Nephron (organoid): ENCODE results near the gene PRR33.

Experiments
- H3K27ac Mint-ChIP-seq, 3 experiments: 2 replicates each; pipeline ENCODE4 v1.8.0; 2020; ENCODE audit warnings: mixed read lengths in 3 of 3, mild to moderate bottlenecking in 2 of 3, moderate library complexity in 1 of 3
- H3K27me3 Mint-ChIP-seq: 2 replicates; pipeline ENCODE4 v1.8.0; 2021; ENCODE audit warnings: low read depth, mild to moderate bottlenecking, moderate library complexity, mixed read lengths
- H3K36me3 Mint-ChIP-seq: 2 replicates; pipeline ENCODE4 v1.8.0; 2020; ENCODE audit warnings: low read depth, mixed read lengths
- H3K4me1 Mint-ChIP-seq: 2 replicates; pipeline ENCODE4 v1.8.0; 2020; ENCODE audit warnings: mixed read lengths
- H3K4me3 Mint-ChIP-seq, 3 experiments: 2 replicates each; pipeline ENCODE4 v1.8.0; 2020; ENCODE audit warnings: mild to moderate bottlenecking in 3 of 3, mixed read lengths in 3 of 3, moderate library complexity in 2 of 3
- H3K9me3 Mint-ChIP-seq: 2 replicates; pipeline ENCODE4 v1.8.0; 2020; ENCODE audit warnings: mixed read lengths
- CTCF ChIP-seq, 3 experiments: fragments of 200-600 bp; sonication (generic); IDR thresholded peaks; one replicate each; pipeline ENCODE4 v1.5.0; 2021; ENCODE audit warnings: antibody characterized with exemption in 3 of 3; ENCODE audit not compliant: unreplicated experiment in 3 of 3

PRR33 gene

GRCh38 chr11:1892558-1892957 is 863 bp upstream of the PRR33 start:
- Mint-ChIP-seq H3K27me3 (peaks cover 7% of the 10 kb centered on the region), H3K4me1 (peaks cover 24% of the 10 kb centered on the region), H3K36me3 (no peaks in the 10 kb centered on the region), H3K27ac (peak overlapping the region in 1 of 3 experiments; percentile 69), H3K4me3 (no peak overlapping the region), H3K9me3 (no peaks in the 10 kb centered on the region)
- TF ChIP-seq CTCF (IDR thresholded peaks at IDR 0.05; ENCODE audit: unreplicated experiment in 3 of 3) = no peak

GRCh38 chr11:1892116-1892515 is 421 bp upstream of the PRR33 start:
- H3K4me1 Mint-ChIP-seq = peaks cover 22% of the 10 kb centered on the region
- no peaks in the 10 kb centered on the region for H3K9me3 Mint-ChIP-seq
- peak overlapping the region in 1 of 3 experiments; percentile 26 for H3K27ac Mint-ChIP-seq
- H3K27me3 Mint-ChIP-seq = peaks cover 7% of the 10 kb centered on the region
- no peak overlapping the region for H3K4me3 Mint-ChIP-seq
- TF ChIP-seq CTCF (IDR thresholded peaks at IDR 0.05; ENCODE audit: unreplicated experiment in 3 of 3) = no peak
- H3K36me3 Mint-ChIP-seq = no peaks in the 10 kb centered on the region

GRCh38 chr11:1890856-1891830 is 552 bp downstream of the PRR33 start:
- Mint-ChIP-seq H3K4me1 (peaks cover 17% of the 10 kb centered on the region), H3K27ac (no peak overlapping the region)

GRCh38 chr11:1889941-1890855 is 1.5 kb downstream of the PRR33 start:
- no peak overlapping the region for H3K4me3 Mint-ChIP-seq
- no peaks in the 10 kb centered on the region for H3K9me3 Mint-ChIP-seq
- peaks cover 5% of the 10 kb centered on the region for H3K27me3 Mint-ChIP-seq
- no peak for TF ChIP-seq CTCF (IDR thresholded peaks at IDR 0.05; ENCODE audit: unreplicated experiment in 3 of 3)
- peaks cover 14% of the 10 kb centered on the region for H3K4me1 Mint-ChIP-seq
- H3K36me3 Mint-ChIP-seq = no peaks in the 10 kb centered on the region
- H3K27ac Mint-ChIP-seq = no peak overlapping the region

More at GRCh38 chr11:1890856-1891830, 552 bp downstream of the PRR33 start:
- H3K27me3 Mint-ChIP-seq = peaks cover 7% of the 10 kb centered on the region
- TF ChIP-seq CTCF (IDR thresholded peaks at IDR 0.05; ENCODE audit: unreplicated experiment in 3 of 3) = no peak
- H3K9me3 Mint-ChIP-seq = no peaks in the 10 kb centered on the region
- no peak overlapping the region for H3K4me3 Mint-ChIP-seq
- no peaks in the 10 kb centered on the region for H3K36me3 Mint-ChIP-seq

- Mint-ChIP-seq H3K4me1 (peaks cover 7% of the 10 kb centered on the region), H3K4me3 (no peak overlapping the region), H3K27ac (peak overlapping the region in 1 of 3 experiments; percentile 77), H3K36me3 (no peaks in the 10 kb centered on the region), H3K27me3 (no peaks in the 10 kb centered on the region), H3K9me3 (no peaks in the 10 kb centered on the region)
- TF ChIP-seq CTCF (IDR thresholded peaks at IDR 0.05; ENCODE audit: unreplicated experiment in 3 of 3) = no peak
Measured at GRCh38 chr11:1889224-1889930, 2.3 kb downstream of the PRR33 start.
